ENCODE results near the gene WDR27.

WDR27 gene

GRCh38 chr6:169498916-169499513 is 202.8 kb downstream of the WDR27 start:
- H3K4me1 ChIP-seq (ENCODE audit: control insufficient read depth in 1 of 2, insufficient read depth in 2 of 2, low read length in 2 of 2) = no peaks in the 10 kb centered on the region
- no peak overlapping the region for H3K9ac ChIP-seq (ENCODE audit: low read depth in 1 of 2, low read length in 2 of 2)
- H3K4me3 ChIP-seq (ENCODE audit: low read depth in 1 of 2, low read length in 2 of 2) = no peak overlapping the region
- no peak overlapping the region for H3K27ac ChIP-seq (ENCODE audit: low read depth, low read length)
- no peaks in the 10 kb centered on the region for H3K36me3 ChIP-seq (ENCODE audit: control insufficient read depth in 1 of 2, insufficient read depth in 2 of 2, low read length in 2 of 2)
- H3K27me3 ChIP-seq (ENCODE audit: control insufficient read depth in 1 of 2, insufficient read depth in 2 of 2, low read length in 2 of 2) = no peaks in the 10 kb centered on the region
- no peaks in the 10 kb centered on the region for H3K9me3 ChIP-seq (ENCODE audit: control insufficient read depth in 1 of 2, low read length in 2 of 2)

- Histone ChIP-seq H3K4me1 (ENCODE audit: control insufficient read depth in 1 of 2, insufficient read depth in 2 of 2, low read length in 2 of 2) (peaks cover 4% of the 10 kb centered on the region in 2 donors), H3K9me3 (ENCODE audit: control insufficient read depth in 1 of 2, low read length in 2 of 2) (no peaks in the 10 kb centered on the region), H3K9ac (ENCODE audit: low read depth in 1 of 2, low read length in 2 of 2) (no peak overlapping the region), H3K36me3 (ENCODE audit: control insufficient read depth in 1 of 2, insufficient read depth in 2 of 2, low read length in 2 of 2) (no peaks in the 10 kb centered on the region), H3K27me3 (ENCODE audit: control insufficient read depth in 1 of 2, insufficient read depth in 2 of 2, low read length in 2 of 2) (no peaks in the 10 kb centered on the region), H3K27ac (ENCODE audit: low read depth, low read length) (no peak overlapping the region), H3K4me3 (ENCODE audit: low read depth in 1 of 2, low read length in 2 of 2) (no peak overlapping the region)
Measured at GRCh38 chr6:169495601-169496000, 206.2 kb downstream of the WDR27 start.

GRCh38 chr6:169494038-169494437 is 207.8 kb downstream of the WDR27 start:
- Histone ChIP-seq H3K27me3 (ENCODE audit: control insufficient read depth in 1 of 2, insufficient read depth in 2 of 2, low read length in 2 of 2) (no peaks in the 10 kb centered on the region), H3K9me3 (ENCODE audit: control insufficient read depth in 1 of 2, low read length in 2 of 2) (no peaks in the 10 kb centered on the region), H3K4me1 (ENCODE audit: control insufficient read depth in 1 of 2, insufficient read depth in 2 of 2, low read length in 2 of 2) (peaks cover 11 to 13% of the 10 kb centered on the region in 2 donors), H3K36me3 (ENCODE audit: control insufficient read depth in 1 of 2, insufficient read depth in 2 of 2, low read length in 2 of 2) (no peaks in the 10 kb centered on the region), H3K27ac (ENCODE audit: low read depth, low read length) (no peak overlapping the region), H3K4me3 (ENCODE audit: low read depth in 1 of 2, low read length in 2 of 2) (no peak overlapping the region), H3K9ac (ENCODE audit: low read depth in 1 of 2, low read length in 2 of 2) (no peak overlapping the region)

- Histone ChIP-seq H3K4me1 (ENCODE audit: control insufficient read depth in 1 of 2, insufficient read depth in 2 of 2, low read length in 2 of 2) (peaks cover 11 to 13% of the 10 kb centered on the region in 2 donors), H3K9me3 (ENCODE audit: control insufficient read depth in 1 of 2, low read length in 2 of 2) (no peaks in the 10 kb centered on the region), H3K27me3 (ENCODE audit: control insufficient read depth in 1 of 2, insufficient read depth in 2 of 2, low read length in 2 of 2) (no peaks in the 10 kb centered on the region), H3K27ac (ENCODE audit: low read depth, low read length) (no peak overlapping the region), H3K4me3 (ENCODE audit: low read depth in 1 of 2, low read length in 2 of 2) (no peak overlapping the region), H3K9ac (ENCODE audit: low read depth in 1 of 2, low read length in 2 of 2) (no peak overlapping the region), H3K36me3 (ENCODE audit: control insufficient read depth in 1 of 2, insufficient read depth in 2 of 2, low read length in 2 of 2) (no peaks in the 10 kb centered on the region)
Measured at GRCh38 chr6:169491482-169491881, 210.3 kb downstream of the WDR27 start.

- no peaks in the 10 kb centered on the region for H3K36me3 ChIP-seq (ENCODE audit: control insufficient read depth in 1 of 2, insufficient read depth in 2 of 2, low read length in 2 of 2)
- no peak overlapping the region for H3K27ac ChIP-seq (ENCODE audit: low read depth, low read length)
- H3K9me3 ChIP-seq (ENCODE audit: control insufficient read depth in 1 of 2, low read length in 2 of 2) = no peaks in the 10 kb centered on the region
- H3K9ac ChIP-seq (ENCODE audit: low read depth in 1 of 2, low read length in 2 of 2) = no peak overlapping the region
- peaks cover 11 to 13% of the 10 kb centered on the region in 2 donors for H3K4me1 ChIP-seq (ENCODE audit: control insufficient read depth in 1 of 2, insufficient read depth in 2 of 2, low read length in 2 of 2)
- no peaks in the 10 kb centered on the region for H3K27me3 ChIP-seq (ENCODE audit: control insufficient read depth in 1 of 2, insufficient read depth in 2 of 2, low read length in 2 of 2)
- H3K4me3 ChIP-seq (ENCODE audit: low read depth in 1 of 2, low read length in 2 of 2) = no peak overlapping the region
Measured at GRCh38 chr6:169490830-169491229, 211.0 kb downstream of the WDR27 start.

GRCh38 chr6:169490246-169490641 is 211.6 kb downstream of the WDR27 start:
- Histone ChIP-seq H3K4me1 (ENCODE audit: control insufficient read depth in 1 of 2, insufficient read depth in 2 of 2, low read length in 2 of 2) (peaks cover 11 to 13% of the 10 kb centered on the region in 2 donors), H3K9me3 (ENCODE audit: control insufficient read depth in 1 of 2, low read length in 2 of 2) (no peaks in the 10 kb centered on the region), H3K27ac (ENCODE audit: low read depth, low read length) (no peak overlapping the region)

GRCh38 chr6:169489563-169490245 is 212.1 kb downstream of the WDR27 start:
- Histone ChIP-seq H3K4me3 (ENCODE audit: low read depth in 1 of 2, low read length in 2 of 2) (no peak overlapping the region), H3K9ac (ENCODE audit: low read depth in 1 of 2, low read length in 2 of 2) (no peak overlapping the region), H3K27ac (ENCODE audit: low read depth, low read length) (no peak overlapping the region), H3K9me3 (ENCODE audit: control insufficient read depth in 1 of 2, low read length in 2 of 2) (no peaks in the 10 kb centered on the region), H3K4me1 (ENCODE audit: control insufficient read depth in 1 of 2, insufficient read depth in 2 of 2, low read length in 2 of 2) (peaks cover 11 to 13% of the 10 kb centered on the region in 2 donors), H3K36me3 (ENCODE audit: control insufficient read depth in 1 of 2, insufficient read depth in 2 of 2, low read length in 2 of 2) (no peaks in the 10 kb centered on the region), H3K27me3 (ENCODE audit: control insufficient read depth in 1 of 2, insufficient read depth in 2 of 2, low read length in 2 of 2) (no peaks in the 10 kb centered on the region)

More at GRCh38 chr6:169490246-169490641, 211.6 kb downstream of the WDR27 start:
- Histone ChIP-seq H3K9ac (ENCODE audit: low read depth in 1 of 2, low read length in 2 of 2) (no peak overlapping the region), H3K4me3 (ENCODE audit: low read depth in 1 of 2, low read length in 2 of 2) (no peak overlapping the region), H3K36me3 (ENCODE audit: control insufficient read depth in 1 of 2, insufficient read depth in 2 of 2, low read length in 2 of 2) (no peaks in the 10 kb centered on the region), H3K27me3 (ENCODE audit: control insufficient read depth in 1 of 2, insufficient read depth in 2 of 2, low read length in 2 of 2) (no peaks in the 10 kb centered on the region)

- no peak overlapping the region for H3K4me3 ChIP-seq (ENCODE audit: low read depth in 1 of 2, low read length in 2 of 2)
- no peaks in the 10 kb centered on the region for H3K36me3 ChIP-seq (ENCODE audit: control insufficient read depth in 1 of 2, insufficient read depth in 2 of 2, low read length in 2 of 2)
- no peak overlapping the region for H3K9ac ChIP-seq (ENCODE audit: low read depth in 1 of 2, low read length in 2 of 2)
- peaks cover 0 to 5% of the 10 kb centered on the region in 2 donors for H3K9me3 ChIP-seq (ENCODE audit: control insufficient read depth in 1 of 2, low read length in 2 of 2)
- H3K4me1 ChIP-seq (ENCODE audit: control insufficient read depth in 1 of 2, insufficient read depth in 2 of 2, low read length in 2 of 2) = peaks cover 11 to 13% of the 10 kb centered on the region in 2 donors
- no peak overlapping the region for H3K27ac ChIP-seq (ENCODE audit: low read depth, low read length)
- H3K27me3 ChIP-seq (ENCODE audit: control insufficient read depth in 1 of 2, insufficient read depth in 2 of 2, low read length in 2 of 2) = no peaks in the 10 kb centered on the region
Measured at GRCh38 chr6:169487579-169488436, 214.0 kb downstream of the WDR27 start.

GRCh38 chr6:169479783-169480495 is 221.9 kb downstream of the WDR27 start:
- Histone ChIP-seq H3K9me3 (ENCODE audit: control insufficient read depth in 1 of 2, low read length in 2 of 2) (peaks cover 10 to 19% of the 10 kb centered on the region in 2 donors), H3K9ac (ENCODE audit: low read depth in 1 of 2, low read length in 2 of 2) (no peak overlapping the region), H3K36me3 (ENCODE audit: control insufficient read depth in 1 of 2, insufficient read depth in 2 of 2, low read length in 2 of 2) (no peaks in the 10 kb centered on the region), H3K27ac (ENCODE audit: low read depth, low read length) (no peak overlapping the region), H3K4me3 (ENCODE audit: low read depth in 1 of 2, low read length in 2 of 2) (no peak overlapping the region), H3K4me1 (ENCODE audit: control insufficient read depth in 1 of 2, insufficient read depth in 2 of 2, low read length in 2 of 2) (no peaks in the 10 kb centered on the region), H3K27me3 (ENCODE audit: control insufficient read depth in 1 of 2, insufficient read depth in 2 of 2, low read length in 2 of 2) (no peaks in the 10 kb centered on the region)
